Umbilical cord (tissue), 2 donors: Measurements from ENCODE around the gene DCTN3. TPM values are rescaled to one million over a fixed set of nuclear protein-coding genes. Genes with fewer than 3 reads are reported as not detected.

ENCODE experiments used
- DNase-seq: peaks from one replicate; pipeline ENCODE4 v3.0.0-alpha.2; 2015; ENCODE audit warnings: low spot score
- total RNA-seq: library from RNA; depleted of rRNA; stranded (reverse); fragments of >200 nt; gene quantifications from one replicate; pipeline ENCODE4 v1.2.3, GENCODE V29; 2014; ENCODE audit warnings: low replicate concordance; ENCODE audit not compliant: insufficient read depth

The DCTN3 gene
- 108 TPM for total RNA-seq

GRCh38 chr9:34620061-34620994 is at the start of gene DCTN3:
Gene DCTN3, minus strand, starts transcription at chr9:34620495. Its CDS starts 31 bp downstream, at chr9:34620464.
- DNase-seq = peak; percentile 98

- peak; percentile 97 for DNase-seq
Measured at GRCh38 chr9:34665381-34666250, 45.3 kb upstream of the DCTN3 start.

- no peak for DNase-seq
Measured at GRCh38 chr9:34665067-34665380, 44.7 kb upstream of the DCTN3 start.

- DNase-seq = peak; percentile 74
Measured at GRCh38 chr9:34664281-34665066, 44.2 kb upstream of the DCTN3 start.

GRCh38 chr9:34663303-34663605 is 43.0 kb upstream of the DCTN3 start:
- DNase-seq = peak; percentile 34

- no peak for DNase-seq
Measured at GRCh38 chr9:34662526-34663302, 42.4 kb upstream of the DCTN3 start, which contains the start of gene CCL27. Gene CCL27, minus strand, starts transcription at chr9:34662657. Its CDS starts 24 bp downstream, at chr9:34662633.

- no peak for DNase-seq
Measured at GRCh38 chr9:34659592-34660253, 39.4 kb upstream of the DCTN3 start.

- no peak for DNase-seq
Measured at GRCh38 chr9:34658461-34658860, 38.2 kb upstream of the DCTN3 start.

- DNase-seq = no peak
Measured at GRCh38 chr9:34656992-34657391, 36.7 kb upstream of the DCTN3 start.

GRCh38 chr9:34655394-34655793 is 35.1 kb upstream of the DCTN3 start:
- DNase-seq = no peak

- peak; percentile 66 for DNase-seq
Measured at GRCh38 chr9:34654323-34655051, 34.2 kb upstream of the DCTN3 start.

- DNase-seq = peak; percentile 82
Measured at GRCh38 chr9:34653151-34654072, 33.1 kb upstream of the DCTN3 start.

- peak; percentile 38 for DNase-seq
Measured at GRCh38 chr9:34652602-34653000, 32.3 kb upstream of the DCTN3 start.

- DNase-seq = peak; percentile 93
Measured at GRCh38 chr9:34651876-34652601, 31.7 kb upstream of the DCTN3 start, which contains the start of gene IL11RA. Gene IL11RA, plus strand, starts transcription at chr9:34652185. Its CDS starts 3,033 bp downstream, at chr9:34655218.

GRCh38 chr9:34651321-34651720 is 31.0 kb upstream of the DCTN3 start:
- peak; percentile 27 for DNase-seq

- DNase-seq = no peak
Measured at GRCh38 chr9:34650816-34651215, 30.5 kb upstream of the DCTN3 start.

- DNase-seq = no peak
Measured at GRCh38 chr9:34648673-34649072, 28.4 kb upstream of the DCTN3 start.

- no peak for DNase-seq
Measured at GRCh38 chr9:34647651-34648050, 27.4 kb upstream of the DCTN3 start.
